ENCODE measurements around the gene DGKQ. TPM values are rescaled to one million over a fixed set of nuclear protein-coding genes. Genes with fewer than 3 reads are reported as not detected.

The DGKQ gene
- total RNA-seq, 6 experiments from 2014 or later, result 4.6 to 10.5 (median 5.7) TPM

- DNase-seq (peak in 1 of 3 donors; percentile 20), ATAC-seq (no peak)
- Histone ChIP-seq H3K4me3 (no peak overlapping the region), H3K27me3 (no peaks in the 10 kb centered on the region), H3K9me3 (no peaks in the 10 kb centered on the region), H3K4me1 (peaks cover 0 to 17% (median 5%) of the 10 kb centered on the region in 4 donors), H3K27ac (no peak overlapping the region), H3K36me3 (no peaks in the 10 kb centered on the region)
- TF ChIP-seq CTCF (IDR thresholded peaks at IDR 0.05) (no peak), POLR2A (IDR thresholded peaks at IDR 0.05) (no peak)
- WGBS (ENCODE audit: insufficient coverage, low coverage, low lambda C conversion rate, missing lambda C conversion rate), result 32% methylated on average over 7 of the region's 24 CpGs
- intact Hi-C loops (cut with DNase I), result no loop called here
Measured at GRCh38 chr4:968221-968620, 5.1 kb downstream of the DGKQ start.

- H3K36me3 ChIP-seq, result no peaks in the 10 kb centered on the region
- DNase-seq (peak in 1 of 3 donors; percentile 16), ATAC-seq (no peak)
- no peaks in the 10 kb centered on the region for H3K9me3 ChIP-seq
- intact Hi-C loops (cut with DNase I), result no loop called here
- WGBS (ENCODE audit: insufficient coverage, low coverage, low lambda C conversion rate, missing lambda C conversion rate), result 59% methylated on average over 17 of the region's 76 CpGs
- no peak overlapping the region for H3K4me3 ChIP-seq
- H3K4me1 ChIP-seq, result peaks cover 0 to 12% (median 3%) of the 10 kb centered on the region in 4 donors
- no peak for TF ChIP-seq CTCF (IDR thresholded peaks at IDR 0.05)
- TF ChIP-seq POLR2A (IDR thresholded peaks at IDR 0.05), result no peak
- no peaks in the 10 kb centered on the region for H3K27me3 ChIP-seq
- no peak overlapping the region for H3K27ac ChIP-seq
Measured at GRCh38 chr4:967113-968104, 6.0 kb downstream of the DGKQ start.

- Histone ChIP-seq H3K4me1 (peaks cover 0 to 3% (median 0%) of the 10 kb centered on the region in 4 donors), H3K27ac (no peak overlapping the region), H3K36me3 (peaks cover 0 to 3% (median 0%) of the 10 kb centered on the region in 4 donors), H3K4me3 (no peak overlapping the region), H3K27me3 (no peaks in the 10 kb centered on the region), H3K9me3 (no peaks in the 10 kb centered on the region)
- ATAC-seq (no peak), DNase-seq (peak in 1 of 3 donors; percentile 15)
- 64% methylated on average over 5 of the region's 48 CpGs for WGBS (ENCODE audit: insufficient coverage, low coverage, low lambda C conversion rate, missing lambda C conversion rate)
- intact Hi-C loops (cut with DNase I), result no loop called here
- no peak for TF ChIP-seq POLR2A (IDR thresholded peaks at IDR 0.05)
- TF ChIP-seq CTCF (IDR thresholded peaks at IDR 0.05), result no peak
Measured at GRCh38 chr4:966266-967112, 6.9 kb downstream of the DGKQ start.

GRCh38 chr4:965766-966134 is 7.6 kb downstream of the DGKQ start:
- intact Hi-C loops (cut with DNase I), result no loop called here
- peaks cover 0 to 3% (median 0%) of the 10 kb centered on the region in 4 donors for H3K36me3 ChIP-seq
- TF ChIP-seq CTCF (IDR thresholded peaks at IDR 0.05) (no peak), POLR2A (IDR thresholded peaks at IDR 0.05) (no peak)
- no peak overlapping the region for H3K27ac ChIP-seq
- no peaks in the 10 kb centered on the region for H3K9me3 ChIP-seq
- H3K27me3 ChIP-seq, result no peaks in the 10 kb centered on the region
- no peaks in the 10 kb centered on the region for H3K4me1 ChIP-seq
- no peak overlapping the region for H3K4me3 ChIP-seq
- WGBS (ENCODE audit: insufficient coverage, low coverage, low lambda C conversion rate, missing lambda C conversion rate), result no CpG with 5 or more reads among the region's 21 CpGs
- no peak for ATAC-seq
- DNase-seq, result no peak
